K562 (cell line): ENCODE data around the gene GRIA1. TPM values are rescaled to one million over a fixed set of nuclear protein-coding genes. Genes with fewer than 3 reads are reported as not detected.
"Not testable (repeated sequence)": the region's sequence is repeated elsewhere in the genome, so short reads cannot be mapped to it uniquely, and the experiment has no call there.

Experiments used
- ATAC-seq: fragments of 200-7000 bp; cut with Tn5 transposase; 3 replicates; pipeline ENCODE4 v1.9.1; 2020; ENCODE audit warnings: moderate library complexity
- BruUV-seq: library from RNA; stranded (reverse); fragments of 400-500 nt; replicated peaks from 2 replicates; lab custom pipeline; 2021; lab: Mats Ljungman, UMichigan
- CTCF ChIA-PET: fragments of 300-600 bp; formaldehyde crosslinking; extraction: SDS; loops from one replicate; lab custom pipeline; 2021; ENCODE audit warnings: low intra/inter-chr PET ratio; lab: Yijun Ruan, JAX
- POLR2A ChIA-PET: fragments of 300-600, 350-650 bp; sonication (Branson Sonifier 250); formaldehyde crosslinking; extraction: SDS; loops from one replicate; lab custom pipeline; 2021; ENCODE audit warnings: antibody characterized with exemption, inconsistent platforms; lab: Yijun Ruan, JAX
- DNase-seq, 4 experiments: peaks; one replicate each; pipeline versions ENCODE4 v3.0.0 to v3.0.0-alpha.2; 2011 to 2018; ENCODE audit warnings: low spot score in 3 of 4, mixed read lengths in 3 of 4; ENCODE audit errors: extremely low read depth in 1 of 4
- FAIRE-seq: peaks from 2 replicates; lab custom pipeline; 2011; peaks lifted over from hg19 to GRCh38; lab: Jason Lieb, UNC
- H2AFZ ChIP-seq: 2 replicates; pipeline ENCODE4 v1.6.0; 2011; ENCODE audit warnings: low read depth, low read length, control low read depth, inconsistent platforms
- H3K27ac ChIP-seq: fragments of 200-600 bp; 3 replicates; pipeline ENCODE4 v1.8.0; 2011; ENCODE audit warnings: low read depth, mild to moderate bottlenecking, control low read depth, inconsistent platforms, low read length, moderate library complexity, mixed read lengths; ENCODE audit errors: extremely low read depth
- H3K27me3 ChIP-seq, 2 experiments: fragments of 300-600 bp in 1 of 2; 2 replicates in 1 of 2; 3 replicates in 1 of 2; pipeline versions ENCODE4 v1.6.0 to v1.8.0; 2011; ENCODE audit warnings: inconsistent platforms in 2 of 2, low read length in 2 of 2, mild to moderate bottlenecking in 1 of 2, mixed read lengths in 1 of 2, moderate library complexity in 1 of 2; ENCODE audit not compliant: control insufficient read depth in 2 of 2, insufficient read depth in 2 of 2
- H3K36me3 ChIP-seq: fragments of 300-600 bp; 3 replicates; pipeline ENCODE4 v1.8.0; 2011; ENCODE audit warnings: mild to moderate bottlenecking, low read length, inconsistent platforms; ENCODE audit not compliant: control insufficient read depth, insufficient read depth
- H3K4me1 ChIP-seq, 2 experiments: fragments of 200-600 bp in 1 of 2; replicated peaks in 1 of 2; 2 replicates in 1 of 2; 3 replicates in 1 of 2; pipeline versions ENCODE4 v1.5.1 to v1.8.0; 2011; ENCODE audit warnings: inconsistent platforms in 2 of 2, low read length in 2 of 2, mild to moderate bottlenecking in 1 of 2, mixed read lengths in 1 of 2, moderate library complexity in 1 of 2; ENCODE audit not compliant: control insufficient read depth in 2 of 2, insufficient read depth in 2 of 2
- H3K4me2 ChIP-seq: 2 replicates; pipeline ENCODE4 v1.6.1; 2011; ENCODE audit warnings: low read length, control low read depth, inconsistent platforms, mixed read lengths; ENCODE audit not compliant: insufficient read depth
- H3K4me3 ChIP-seq: fragments of 200-600 bp; sonication (generic), shearing (Covaris generic); 2 replicates; pipeline ENCODE4 v1.5.1; 2016; ENCODE audit warnings: control low read depth, inconsistent platforms
- H3K79me2 ChIP-seq: fragments of 200-600 bp; 3 replicates; pipeline ENCODE4 v1.8.0; 2011; ENCODE audit warnings: low read length, inconsistent platforms; ENCODE audit not compliant: control insufficient read depth, insufficient read depth
- H3K9ac ChIP-seq, 2 experiments: 2 replicates each; pipeline versions ENCODE4 v1.6.0 to v1.6.1; 2011; ENCODE audit warnings: low read depth in 2 of 2, low read length in 2 of 2, control low read depth in 1 of 2, inconsistent platforms in 1 of 2, mild to moderate bottlenecking in 1 of 2, mixed read lengths in 1 of 2; ENCODE audit not compliant: insufficient read depth in 1 of 2
- H3K9me1 ChIP-seq: one replicate; pipeline ENCODE4 v1.6.0; 2011; ENCODE audit warnings: inconsistent platforms, mild to moderate bottlenecking, low read length, moderate library complexity; ENCODE audit not compliant: control insufficient read depth, insufficient read depth
- H3K9me3 ChIP-seq: replicated peaks from 2 replicates; pipeline ENCODE4 v1.5.1; 2011; ENCODE audit warnings: low read depth, low read length, inconsistent platforms; ENCODE audit not compliant: control insufficient read depth, insufficient read depth
- H4K20me1 ChIP-seq: replicated peaks from 2 replicates; pipeline ENCODE4 v1.6.1; 2011; ENCODE audit warnings: low read length, inconsistent platforms, mixed read lengths; ENCODE audit not compliant: control insufficient read depth, insufficient read depth
- CEBPB ChIP-seq: fragments of 450-650 bp; IDR thresholded peaks from 2 replicates; pipeline ENCODE4 v1.6.1; 2016; ENCODE audit warnings: missing genetic modification characterization, missing compliant biosample characterization
- CEBPG ChIP-seq, 3 experiments: fragments of 200-800 bp in 1 of 3; sonication (Bioruptor generic) in 1 of 3; sonication (generic) in 1 of 3; formaldehyde crosslinking in 1 of 3; IDR thresholded peaks in 2 of 3; conservative IDR thresholded peaks in 1 of 3; 2 replicates each; pipeline versions ENCODE4 v1.6.1 to v1.8.0; 2016 to 2022; ENCODE audit warnings: missing compliant biosample characterization in 2 of 3, missing genetic modification characterization in 2 of 3, mild to moderate bottlenecking in 1 of 3, missing genetic modification reagents in 1 of 3
- MEIS2 ChIP-seq: fragments of 450-650 bp; IDR thresholded peaks from 2 replicates; pipeline ENCODE4 v1.6.1; 2014; ENCODE audit warnings: mild to moderate bottlenecking; ENCODE audit not compliant: partially characterized antibody
- SRSF9 ChIP-seq: fragments of 200-400 bp; formaldehyde crosslinking; IDR thresholded peaks from 2 replicates; pipeline ENCODE4 v1.6.1; 2017; ENCODE audit warnings: low read depth, low read length, borderline replicate concordance
- THRA ChIP-seq: fragments of 450-650 bp; IDR thresholded peaks from 2 replicates; pipeline ENCODE4 v1.6.1; 2017; ENCODE audit warnings: mild to moderate bottlenecking, moderate library complexity
- ZNF395 ChIP-seq: fragments of 200-800 bp; sonication (Bioruptor generic); IDR thresholded peaks from 2 replicates; pipeline ENCODE4 v1.6.1; 2017; ENCODE audit warnings: missing genetic modification characterization, missing compliant biosample characterization
- WGBS: fragments of 100-300 bp; shearing (Covaris generic); methylation state at CpG from one replicate; pipeline ENCODE4 v1.1.6; 2016; ENCODE audit warnings: low coverage, mixed read lengths; ENCODE audit not compliant: insufficient coverage; ENCODE audit errors: missing lambda C conversion rate; 5-methylcytosine and 5-hydroxymethylcytosine counted together
- in situ Hi-C: fragments of 300-500 bp; cut with MboI; formaldehyde crosslinking; loops from 4 replicates; pipeline ENCODE4 v1.15.0; 2018; ENCODE audit warnings: inconsistent platforms, mixed read lengths
- intact Hi-C: fragments of 100-400 bp; cut with micrococcal nuclease; formaldehyde crosslinking; loops from 2 replicates; pipeline ENCODE4 v1.14.2; 2022
- polyA plus RNA-seq, 8 experiments: library from polyadenylated mRNA; depleted of rRNA in 4 of 8; stranded (reverse) in 5 of 8; unstranded in 3 of 8; fragments of >200 nt; fragmentation: Nextera tagmentation in 2 of 8; fragmentation: Illumina TruSeq in 1 of 8; extraction: Ambion mirVana in 2 of 8; extraction: Trizol in 1 of 8; gene quantifications; 2 replicates each; pipeline versions ENCODE4 v1.2.1 to v1.2.3, GENCODE V29; 2011 to 2014; ENCODE audit warnings: inconsistent platforms in 1 of 8, missing spikeins in 1 of 8
- total RNA-seq, 7 experiments: library from RNA; depleted of rRNA in 6 of 7; stranded (reverse); fragments of >200 nt in 6 of 7; fragmentation: Illumina TruSeq in 2 of 7; extraction: Trizol in 2 of 7; gene quantifications; 2 replicates each; pipeline versions ENCODE4 v1.2.1 to v1.2.3, GENCODE V29; 2011 to 2021; ENCODE audit warnings: low replicate concordance in 1 of 7
- TF ChIP-seq, protein P1 (sequence below), 2 experiments: fragments of 450-650 bp in 1 of 2; sonication (generic) in 1 of 2; formaldehyde crosslinking in 1 of 2; IDR thresholded peaks in 1 of 2; conservative IDR thresholded peaks in 1 of 2; 2 replicates each; pipeline versions ENCODE4 v1.6.1 to v1.8.1; 2016 to 2023; ENCODE audit warnings: mild to moderate bottlenecking in 2 of 2, moderate library complexity in 2 of 2, inconsistent platforms in 1 of 2, missing genetic modification reagents in 1 of 2

The GRIA1 gene
- total and polyA plus RNA-seq, 9 of the 15 experiments (the other 6 are each of a cell fraction or from before 2014, with no cell fraction given), result not detected

DNA sequence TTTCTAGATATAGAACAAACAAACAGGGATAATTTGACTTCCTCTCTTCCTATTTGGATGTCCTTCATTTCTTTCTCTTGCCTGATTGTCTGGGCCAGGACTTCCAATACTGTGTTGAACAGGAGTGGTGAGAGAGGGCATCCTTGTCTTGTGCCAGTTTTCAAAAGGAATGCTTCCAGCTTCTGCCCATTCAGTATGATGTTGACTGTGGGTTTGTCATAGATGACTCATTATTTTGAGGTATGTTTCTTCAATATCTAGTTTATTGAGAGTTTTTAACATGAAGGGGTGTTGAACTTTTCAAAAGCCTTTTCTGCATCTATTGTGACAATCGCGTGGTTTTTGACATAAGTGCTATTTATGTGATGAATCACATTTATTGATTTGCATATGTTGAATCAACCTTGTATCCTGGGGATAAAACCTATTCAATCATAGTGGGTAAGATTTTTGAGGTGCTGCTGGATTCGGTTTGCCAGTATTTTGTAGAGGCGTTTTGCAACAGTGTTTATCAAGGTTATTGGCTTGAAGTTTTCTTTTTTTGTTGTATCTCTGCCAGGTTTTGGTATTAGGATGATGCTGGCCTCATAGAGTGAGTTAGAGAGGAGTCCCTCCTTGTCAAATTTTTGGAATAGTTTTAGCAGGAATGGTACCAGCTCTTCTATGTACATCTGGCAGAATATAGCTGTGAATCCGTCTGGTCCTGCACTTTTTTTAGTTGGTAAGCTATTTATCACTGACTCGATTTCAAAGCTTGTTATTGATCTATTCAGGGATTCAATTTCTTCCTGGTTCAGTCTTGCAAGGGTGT lies 359.0 kb downstream of the GRIA1 start:
- H4K20me1 ChIP-seq, H3K9me1 ChIP-seq, POLR2A ChIA-PET, H3K27ac ChIP-seq, H3K4me1 ChIP-seq, H3K36me3 ChIP-seq, H3K4me3 ChIP-seq, BruUV-seq, CTCF ChIA-PET, H3K27me3 ChIP-seq, H2AFZ ChIP-seq, H3K79me2 ChIP-seq, intact Hi-C loops, DNase-seq, in situ Hi-C loops, H3K9ac ChIP-seq, ATAC-seq, FAIRE-seq, H3K4me2 ChIP-seq, H3K9me3 ChIP-seq: not testable (repeated sequence)
- WGBS, result 1% methylated on average over 6 of the region's 6 CpGs

DNA sequence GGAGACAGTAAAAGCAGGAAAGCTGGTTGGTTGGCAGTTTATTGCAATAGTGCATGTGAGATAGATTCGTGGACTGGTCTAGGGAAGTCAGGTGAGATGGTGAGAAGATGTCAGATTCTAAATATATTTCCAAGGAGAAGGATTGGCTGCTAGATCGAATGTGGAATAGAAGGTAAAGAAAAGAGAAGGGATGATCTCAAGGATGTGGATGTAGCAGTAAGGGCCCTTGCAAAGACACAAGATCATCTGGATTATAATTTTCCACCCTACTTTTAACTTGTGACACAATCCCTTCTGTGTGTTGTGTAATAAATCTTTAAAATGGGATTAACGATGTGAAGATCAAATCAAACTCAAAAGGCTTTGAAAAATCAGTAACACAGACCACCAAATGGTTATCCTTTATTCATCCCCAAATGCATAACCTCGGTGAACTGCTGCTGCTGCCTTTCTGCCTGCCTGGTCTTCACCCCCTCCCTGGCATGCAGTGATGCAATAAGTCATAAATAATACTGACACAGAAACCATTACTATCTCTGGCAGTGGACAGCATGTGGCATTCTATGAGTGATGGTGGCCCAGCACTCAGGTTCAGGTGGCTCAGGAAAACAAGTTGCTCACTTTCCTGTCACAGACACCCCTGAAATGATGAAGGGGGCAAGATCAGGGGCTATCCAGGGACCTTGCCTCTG lies 369.9 kb downstream of the GRIA1 start:
- Histone ChIP-seq H3K9ac (no peak overlapping the region), H3K36me3 (no peaks in the 10 kb centered on the region), H3K4me2 (no peak overlapping the region), H3K9me1 (no peaks in the 10 kb centered on the region), H3K79me2 (no peaks in the 10 kb centered on the region), H3K27me3 (no peaks in the 10 kb centered on the region), H4K20me1 (no peaks in the 10 kb centered on the region), H2AFZ (no peak overlapping the region), H3K4me1 (no peaks in the 10 kb centered on the region), H3K9me3 (no peaks in the 10 kb centered on the region), H3K27ac (no peak overlapping the region), H3K4me3 (no peak overlapping the region)
- ChIA-PET POLR2A (no interaction called here), CTCF (no interaction called here)
- no peak for DNase-seq
- WGBS, result 0% methylated on average over 4 of the region's 4 CpGs
- in situ Hi-C loops (no loop called here), intact Hi-C loops (no loop called here)
- ATAC-seq, result no peak
- no TSS peak for BruUV-seq
- no peak for FAIRE-seq
- no peak for TF ChIP-seq CEBPG (CRISPR knock-in tag; IDR thresholded peaks at IDR 0.05)
- peak; percentile 30 to 82; a peak in 3 of 4 replicates for TF ChIP-seq CEBPG (tag; conservative IDR thresholded peaks at IDR 0.05 in 1 of 2, IDR thresholded peaks at IDR 0.05 in 1 of 2)
- TF ChIP-seq CEBPB (tag), result peak; percentile 68
- TF ChIP-seq MEIS2, result peak; percentile 76
- TF ChIP-seq ZNF395 (CRISPR knock-in tag), result no peak
- TF ChIP-seq THRA, result no peak
- TF ChIP-seq, protein P1, sequence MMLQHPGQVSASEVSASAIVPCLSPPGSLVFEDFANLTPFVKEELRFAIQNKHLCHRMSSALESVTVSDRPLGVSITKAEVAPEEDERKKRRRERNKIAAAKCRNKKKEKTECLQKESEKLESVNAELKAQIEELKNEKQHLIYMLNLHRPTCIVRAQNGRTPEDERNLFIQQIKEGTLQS (IDR thresholded peaks at IDR 0.05), result peak; percentile 40
- TF ChIP-seq, protein P1 (CRISPR knock-in tag; conservative IDR thresholded peaks at IDR 0.05), result no peak
- TF ChIP-seq SRSF9, result no peak
